Pancreas (tissue), 10 donors: ENCODE data around the gene TMTC2. TPM values are rescaled to one million over a fixed set of nuclear protein-coding genes. Genes with fewer than 3 reads are reported as not detected.

ENCODE experiments used
- ATAC-seq, 4 donors: fragments of 200-7000 bp; cut with Tn5 transposase; one replicate each; pipeline versions ENCODE4 v1.8.0 to v1.9.1; 2020; ENCODE audit warnings: mild to moderate bottlenecking in 4 of 4, moderate library complexity in 4 of 4
- DNase-seq, 6 donors: peaks; one replicate each; pipeline ENCODE4 v3.0.0-alpha.2; 2020
- FAIRE-seq: peaks from 2 replicates; lab custom pipeline; 2012; peaks lifted over from hg19 to GRCh38; lab: Jason Lieb, UNC
- H3K27ac ChIP-seq, 4 donors: fragments of 200-600 bp; sonication (generic); 1 replicate in 3 of 4; 2 replicates in 1 of 4; pipeline versions ENCODE4 v1.5.0 to v1.8.0; 2020
- H3K27me3 ChIP-seq, 4 donors: fragments of 200-600 bp; one replicate each; pipeline ENCODE4 v1.8.0; 2021
- H3K36me3 ChIP-seq, 3 donors: fragments of 200-600 bp; sonication (generic) in 1 of 3; one replicate each; pipeline versions ENCODE4 v1.5.0 to v1.8.0; 2020 to 2021
- H3K4me1 ChIP-seq, 3 donors: fragments of 200-600 bp; one replicate each; pipeline ENCODE4 v1.8.0; 2021
- H3K4me3 ChIP-seq, 4 donors: fragments of 200-600 bp; sonication (generic) in 2 of 4; one replicate each; pipeline versions ENCODE4 v1.5.0 to v1.8.0; 2020 to 2021
- H3K9me3 ChIP-seq, 4 donors: fragments of 200-600 bp; one replicate each; pipeline ENCODE4 v1.8.0; 2021
- WGBS, 2 donors: extraction: QIAGEN DNeasy Blood & Tissue Kit; methylation state at CpG; one replicate each; pipeline ENCODE4 v1.1.7; 2013; 5-methylcytosine and 5-hydroxymethylcytosine counted together
- intact Hi-C, 3 donors: fragments of 100-400 bp; cut with DNase I; formaldehyde crosslinking; loops; one replicate each; pipeline versions ENCODE4 v1.11.1 to v1.14.2; 2022
- polyA plus RNA-seq, 2 donors: library from polyadenylated mRNA; stranded (reverse); fragments of 200-250 nt; gene quantifications; one replicate each; pipeline ENCODE4 v1.2.3, GENCODE V29; 2013
- total RNA-seq, 6 donors: library from RNA; stranded (reverse); fragmentation: NEBNext Ultra II Directional in 4 of 6; extraction: Animal tissue kit (Norgen Biotek cat#: 25700) in 4 of 6; gene quantifications; one replicate each; pipeline versions ENCODE4 v1.2.1 to v1.2.4, GENCODE V29; 2021 to 2023
- TF ChIP-seq, protein P1 (sequence below), 4 donors: fragments of 200-600 bp; sonication (generic) in 3 of 4; IDR thresholded peaks; one replicate each; pipeline versions ENCODE4 v1.5.0 to v1.8.0; 2021; ENCODE audit warnings: antibody characterized with exemption in 4 of 4
- donor health status: healthy with polysubstance abuse.
- donor health status: DM: no; HTN: no; CAD: no; lungs with moderate emphysema.
- donor health status: DM: no; HTN: no; CAD: no.
- donor health status: control.
- donor health status: control.
- donor health status: Bipolar disorder and iron deficiency.
- donor health status: DM: yes; HTN: yes; CAD: no.
- donor health status: DM: no; HTN: no; CAD: no.
- donor health status: DM: no; HTN: no; CAD: no.
- donor health status: DM: yes; HTN: yes; CAD: no.

TMTC2 gene
- total and polyA plus RNA-seq, 8 donors = 5.3 to 14.4 (median 6.4) TPM

GRCh38 chr12:82862876-82863649, 176.4 kb downstream of the TMTC2 start:
- H3K4me1 ChIP-seq = peaks cover 0 to 8% (median 3%) of the 10 kb centered on the region in 3 donors
- DNase-seq = no peak
- intact Hi-C loops = no loop called here
- H3K9me3 ChIP-seq = no peaks in the 10 kb centered on the region
- H3K4me3 ChIP-seq = no peak overlapping the region
- TF ChIP-seq, protein P1, sequence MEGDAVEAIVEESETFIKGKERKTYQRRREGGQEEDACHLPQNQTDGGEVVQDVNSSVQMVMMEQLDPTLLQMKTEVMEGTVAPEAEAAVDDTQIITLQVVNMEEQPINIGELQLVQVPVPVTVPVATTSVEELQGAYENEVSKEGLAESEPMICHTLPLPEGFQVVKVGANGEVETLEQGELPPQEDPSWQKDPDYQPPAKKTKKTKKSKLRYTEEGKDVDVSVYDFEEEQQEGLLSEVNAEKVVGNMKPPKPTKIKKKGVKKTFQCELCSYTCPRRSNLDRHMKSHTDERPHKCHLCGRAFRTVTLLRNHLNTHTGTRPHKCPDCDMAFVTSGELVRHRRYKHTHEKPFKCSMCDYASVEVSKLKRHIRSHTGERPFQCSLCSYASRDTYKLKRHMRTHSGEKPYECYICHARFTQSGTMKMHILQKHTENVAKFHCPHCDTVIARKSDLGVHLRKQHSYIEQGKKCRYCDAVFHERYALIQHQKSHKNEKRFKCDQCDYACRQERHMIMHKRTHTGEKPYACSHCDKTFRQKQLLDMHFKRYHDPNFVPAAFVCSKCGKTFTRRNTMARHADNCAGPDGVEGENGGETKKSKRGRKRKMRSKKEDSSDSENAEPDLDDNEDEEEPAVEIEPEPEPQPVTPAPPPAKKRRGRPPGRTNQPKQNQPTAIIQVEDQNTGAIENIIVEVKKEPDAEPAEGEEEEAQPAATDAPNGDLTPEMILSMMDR (IDR thresholded peaks at IDR 0.05) = no peak
- no peak for ATAC-seq
- H3K36me3 ChIP-seq = no peaks in the 10 kb centered on the region
- no peaks in the 10 kb centered on the region for H3K27me3 ChIP-seq
- H3K27ac ChIP-seq = no peak overlapping the region
- WGBS, 2 donors = 71 to 72% methylated on average over 6 of the region's 6 CpGs
- FAIRE-seq = no peak

DNA sequence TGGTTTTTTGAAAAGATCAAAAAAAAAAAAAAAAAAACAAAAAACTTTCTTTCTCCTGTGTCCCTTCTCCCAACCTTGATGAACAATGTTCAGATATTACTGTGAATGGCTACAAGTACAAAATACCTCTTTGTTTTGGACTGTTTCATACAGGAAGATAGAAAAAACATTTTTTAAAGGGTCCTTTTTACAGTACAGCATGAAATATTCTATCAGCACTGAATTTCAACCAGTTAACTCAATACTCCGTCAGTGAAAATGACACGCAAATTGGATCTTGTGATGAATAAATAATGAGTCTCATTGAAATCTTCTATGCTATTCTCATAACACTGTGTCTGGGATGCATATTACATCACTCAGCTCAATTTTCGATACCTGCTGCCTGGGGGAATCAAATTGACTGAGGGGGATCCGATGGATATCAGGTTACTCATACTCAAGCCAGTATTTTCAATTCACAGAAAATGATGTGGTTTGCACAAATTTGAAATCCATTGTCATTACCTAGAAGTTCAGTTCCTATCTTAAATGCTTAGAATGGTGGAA, 179.6 kb downstream of the TMTC2 start:
- Histone ChIP-seq H3K4me1 (peaks cover 0 to 8% (median 3%) of the 10 kb centered on the region in 3 donors), H3K27me3 (no peaks in the 10 kb centered on the region), H3K36me3 (no peaks in the 10 kb centered on the region), H3K27ac (no peak overlapping the region), H3K4me3 (no peak overlapping the region), H3K9me3 (no peaks in the 10 kb centered on the region)
- DNase-seq (no peak), FAIRE-seq (no peak), ATAC-seq (no peak)
- TF ChIP-seq, protein P1 (IDR thresholded peaks at IDR 0.05) = no peak
- intact Hi-C loops = no loop called here
- 94 to 95% methylated on average over 4 of the region's 4 CpGs for WGBS, 2 donors

GRCh38 chr12:82866946-82867345, 180.2 kb downstream of the TMTC2 start:
- intact Hi-C loops = no loop called here
- Histone ChIP-seq H3K27me3 (no peaks in the 10 kb centered on the region), H3K4me1 (peaks cover 0 to 8% (median 3%) of the 10 kb centered on the region in 3 donors), H3K4me3 (no peak overlapping the region), H3K27ac (no peak overlapping the region), H3K9me3 (no peaks in the 10 kb centered on the region), H3K36me3 (no peaks in the 10 kb centered on the region)
- ATAC-seq (no peak), FAIRE-seq (no peak), DNase-seq (no peak)
- TF ChIP-seq, protein P1 (IDR thresholded peaks at IDR 0.05) = no peak
- 88 to 93% methylated on average over 3 of the region's 3 CpGs for WGBS, 2 donors

DNA sequence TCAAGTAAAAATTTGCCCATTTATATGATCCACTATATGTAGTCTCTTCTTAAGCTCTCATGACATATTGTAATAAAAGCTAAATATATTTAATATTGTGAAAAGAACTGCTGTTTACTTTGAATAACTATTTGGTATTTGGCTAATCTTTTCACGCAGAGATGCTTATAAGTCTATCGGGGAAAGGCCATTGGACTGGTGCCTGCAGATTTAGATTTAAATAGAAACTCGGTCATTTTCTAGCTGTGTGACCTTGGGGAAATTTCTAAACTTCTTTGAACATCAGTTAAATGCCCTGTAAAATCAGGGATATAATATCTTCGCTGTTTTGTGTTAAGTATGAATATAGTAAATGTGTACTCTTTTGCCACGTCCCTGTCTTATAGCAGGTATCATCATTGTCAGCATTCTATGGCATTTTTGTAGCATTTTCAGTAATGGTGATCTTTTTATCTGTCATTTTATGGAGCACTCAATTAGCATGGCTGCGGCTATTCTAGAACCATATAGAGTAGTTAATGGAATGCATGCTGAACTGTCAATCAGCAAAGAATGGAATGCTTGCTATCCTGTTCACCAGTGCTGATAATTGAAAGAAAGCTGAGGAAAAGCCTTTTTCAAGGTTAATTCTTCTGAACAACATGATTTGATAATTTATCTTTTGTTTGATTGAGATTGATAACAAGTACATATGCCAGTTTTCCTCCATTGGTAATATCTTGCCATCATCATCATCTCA, 181.2 kb downstream of the TMTC2 start:
- WGBS, 2 donors = 54 to 61% methylated on average over 6 of the region's 6 CpGs
- Histone ChIP-seq H3K36me3 (no peaks in the 10 kb centered on the region), H3K9me3 (no peaks in the 10 kb centered on the region), H3K4me1 (peaks cover 0 to 8% (median 3%) of the 10 kb centered on the region in 3 donors), H3K27me3 (no peaks in the 10 kb centered on the region), H3K27ac (no peak overlapping the region), H3K4me3 (no peak overlapping the region)
- intact Hi-C loops = no loop called here
- TF ChIP-seq, protein P1 (IDR thresholded peaks at IDR 0.05) = no peak
- DNase-seq (no peak), FAIRE-seq (peak; percentile 9), ATAC-seq (no peak)
